Fibroblast of peridontal ligament (primary cell): ENCODE data around the gene RPE.

Experiments used
- DNase-seq: peaks from one replicate; pipeline ENCODE4 v3.0.0-alpha.2; 2010; ENCODE audit errors: extremely low read depth

The RPE gene

GRCh38 chr2:210002158-210003157, at the start of gene RPE:
Gene RPE, plus strand, starts transcription at chr2:210002638. Its CDS starts 24 bp downstream, at chr2:210002662.
- peak; percentile 88 for DNase-seq

- no peak for DNase-seq
Measured at GRCh38 chr2:209956271-209956670, 46.2 kb upstream of the RPE start.

GRCh38 chr2:209958016-209958415, 44.4 kb upstream of the RPE start:
- DNase-seq, result no peak

GRCh38 chr2:209960045-209960444, 42.4 kb upstream of the RPE start:
- DNase-seq, result no peak

GRCh38 chr2:209960676-209961630, 41.5 kb upstream of the RPE start:
- DNase-seq, result peak; percentile 50

GRCh38 chr2:209965723-209966122, 36.7 kb upstream of the RPE start:
- DNase-seq, result no peak

GRCh38 chr2:209969692-209970091, 32.7 kb upstream of the RPE start:
- DNase-seq, result no peak

- no peak for DNase-seq
Measured at GRCh38 chr2:209970271-209970670, 32.2 kb upstream of the RPE start.

- no peak for DNase-seq
Measured at GRCh38 chr2:209970711-209971110, 31.7 kb upstream of the RPE start.

GRCh38 chr2:209973328-209973727, 29.1 kb upstream of the RPE start:
- no peak for DNase-seq

- DNase-seq, result no peak
Measured at GRCh38 chr2:209974576-209974975, 27.9 kb upstream of the RPE start.

- no peak for DNase-seq
Measured at GRCh38 chr2:209976698-209977385, 25.6 kb upstream of the RPE start.

- DNase-seq, result peak; percentile 67
Measured at GRCh38 chr2:209977386-209978239, 24.8 kb upstream of the RPE start.

GRCh38 chr2:209984291-209984690, 18.1 kb upstream of the RPE start:
- DNase-seq, result no peak

- no peak for DNase-seq
Measured at GRCh38 chr2:209985874-209986273, 16.6 kb upstream of the RPE start.

- DNase-seq, result no peak
Measured at GRCh38 chr2:209986415-209986814, 16.0 kb upstream of the RPE start.

- DNase-seq, result no peak
Measured at GRCh38 chr2:209988010-209988409, 14.4 kb upstream of the RPE start.

- DNase-seq, result no peak
Measured at GRCh38 chr2:209990838-209991237, 11.6 kb upstream of the RPE start.

GRCh38 chr2:209993968-209994367, 8.5 kb upstream of the RPE start:
- no peak for DNase-seq

GRCh38 chr2:209998596-209998995, 3.8 kb upstream of the RPE start:
- DNase-seq, result no peak
